ENCODE data around the gene CTAG2. TPM values are rescaled to one million over a fixed set of nuclear protein-coding genes. Genes with fewer than 3 reads are reported as not detected.

Gene CTAG2
- total and polyA plus RNA-seq, 2 donors (not counting 3 experiments of a cell fraction or from before 2014, with no cell fraction given) = not detected

DNA sequence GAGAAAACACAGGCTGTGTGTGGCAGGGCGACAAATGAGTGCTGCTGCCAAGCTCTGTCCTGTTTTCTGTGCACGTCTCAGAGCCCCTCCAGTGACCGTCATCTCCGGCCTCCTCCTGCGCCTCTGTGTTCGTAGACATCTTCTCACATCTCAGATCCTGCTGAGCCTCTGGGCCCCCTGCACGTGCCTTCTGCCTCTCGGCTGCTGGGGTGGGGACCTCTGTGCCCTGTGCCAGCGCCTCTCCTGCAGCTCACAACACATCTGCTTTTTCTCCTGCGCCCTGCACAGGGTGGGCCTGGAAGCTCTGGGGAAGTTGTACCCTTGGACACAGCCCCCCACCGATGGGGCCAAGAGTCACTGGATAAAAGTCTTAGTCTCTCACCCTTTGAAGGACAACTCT, 2.4 kb upstream of the CTAG2 start:
- dilution Hi-C loops (cut with MboI; ENCODE audit: extremely low pct_ligation_motif_present, low sequenced_read_pairs) = no loop called here
- BruUV-seq (replicated peaks) = no TSS peak
- H3K36me3 ChIP-seq (ENCODE audit: control insufficient read depth in 2 of 2, extremely low read depth in 1 of 2, insufficient read depth in 2 of 2, low read length in 2 of 2) = no peaks in the 10 kb centered on the region

More for the DNA sequence above, 2.4 kb upstream of the CTAG2 start:
- intact Hi-C loops (cut with micrococcal nuclease) = no loop called here
- Histone ChIP-seq H3K79me2 (ENCODE audit: control insufficient read depth, insufficient read depth, low read length) (no peaks in the 10 kb centered on the region), H3K4me1 (ENCODE audit: control insufficient read depth, extremely low read depth, insufficient read depth, low read length) (no peaks in the 10 kb centered on the region), H3K9ac (replicated peaks; ENCODE audit: extremely low read depth, insufficient read depth, low read length) (no peak overlapping the region), H3K9me1 (replicated peaks; ENCODE audit: control insufficient read depth, extremely low read depth, insufficient read depth, low read length) (no peaks in the 10 kb centered on the region), H2AFZ (ENCODE audit: low read depth, low read length) (no peak overlapping the region), H3K4me2 (ENCODE audit: insufficient read depth, low read length) (no peak overlapping the region), H4K20me1 (replicated peaks; ENCODE audit: control insufficient read depth, extremely low read depth, insufficient read depth, low read length) (no peaks in the 10 kb centered on the region), H3K4me3 (replicated peaks in 1 of 3; ENCODE audit: insufficient read depth in 1 of 3, low read depth in 1 of 3, low read length in 3 of 3) (no peak overlapping the region), H3K27me3 (ENCODE audit: control insufficient read depth in 2 of 2, insufficient read depth in 2 of 2, low read length in 2 of 2) (no peaks in the 10 kb centered on the region), H3K27ac (ENCODE audit: insufficient read depth, low read depth, low read length) (no peak overlapping the region), H3K9me3 (replicated peaks; ENCODE audit: control insufficient read depth, insufficient read depth, low read length) (no peaks in the 10 kb centered on the region)
- TF ChIP-seq POLR2AphosphoS5 (IDR thresholded peaks at IDR 0.05; ENCODE audit: insufficient read depth, low read depth, low read length) (no peak), GATA2 (IDR thresholded peaks at IDR 0.05; ENCODE audit: insufficient read depth, insufficient read length, low read depth, low read length) (no peak), EZH2 (IDR thresholded peaks at IDR 0.05; ENCODE audit: borderline replicate concordance, low read depth, low read length, severe bottlenecking) (no peak), JUN (IDR thresholded peaks at IDR 0.05; ENCODE audit: borderline replicate concordance, insufficient read depth, insufficient read length, low read depth) (no peak), MYC (IDR thresholded peaks at IDR 0.05; ENCODE audit: low read depth, low read length) (no peak), FOS (IDR thresholded peaks at IDR 0.05; ENCODE audit: borderline replicate concordance, insufficient read depth, low read length) (no peak), POLR2A (IDR thresholded peaks at IDR 0.05; ENCODE audit: low read depth, low read length) (no peak)
- TF ChIP-seq, protein P1, sequence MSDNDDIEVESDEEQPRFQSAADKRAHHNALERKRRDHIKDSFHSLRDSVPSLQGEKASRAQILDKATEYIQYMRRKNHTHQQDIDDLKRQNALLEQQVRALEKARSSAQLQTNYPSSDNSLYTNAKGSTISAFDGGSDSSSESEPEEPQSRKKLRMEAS (IDR thresholded peaks at IDR 0.05; ENCODE audit: insufficient read depth, insufficient read length) = no peak
- TF ChIP-seq, protein P2, sequence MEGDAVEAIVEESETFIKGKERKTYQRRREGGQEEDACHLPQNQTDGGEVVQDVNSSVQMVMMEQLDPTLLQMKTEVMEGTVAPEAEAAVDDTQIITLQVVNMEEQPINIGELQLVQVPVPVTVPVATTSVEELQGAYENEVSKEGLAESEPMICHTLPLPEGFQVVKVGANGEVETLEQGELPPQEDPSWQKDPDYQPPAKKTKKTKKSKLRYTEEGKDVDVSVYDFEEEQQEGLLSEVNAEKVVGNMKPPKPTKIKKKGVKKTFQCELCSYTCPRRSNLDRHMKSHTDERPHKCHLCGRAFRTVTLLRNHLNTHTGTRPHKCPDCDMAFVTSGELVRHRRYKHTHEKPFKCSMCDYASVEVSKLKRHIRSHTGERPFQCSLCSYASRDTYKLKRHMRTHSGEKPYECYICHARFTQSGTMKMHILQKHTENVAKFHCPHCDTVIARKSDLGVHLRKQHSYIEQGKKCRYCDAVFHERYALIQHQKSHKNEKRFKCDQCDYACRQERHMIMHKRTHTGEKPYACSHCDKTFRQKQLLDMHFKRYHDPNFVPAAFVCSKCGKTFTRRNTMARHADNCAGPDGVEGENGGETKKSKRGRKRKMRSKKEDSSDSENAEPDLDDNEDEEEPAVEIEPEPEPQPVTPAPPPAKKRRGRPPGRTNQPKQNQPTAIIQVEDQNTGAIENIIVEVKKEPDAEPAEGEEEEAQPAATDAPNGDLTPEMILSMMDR (IDR thresholded peaks at IDR 0.05; ENCODE audit: extremely low read depth in 1 of 2, insufficient read depth in 1 of 2, low read depth in 1 of 2, low read length in 2 of 2) = no peak
- FAIRE-seq = no peak
- ChIA-PET CTCF (interaction anchor here (0.8 kb wide), 1 partner anchor 13 kb away, joined by 3 read pairs; no protein-coding TSS in a partner anchor), POLR2A (no interaction called here)
- no peak for DNase-seq (ENCODE audit: low read depth, low spot score)
